HepG2 (cell line): ENCODE data around the gene DCAF16. TPM values are rescaled to one million over a fixed set of nuclear protein-coding genes. Genes with fewer than 3 reads are reported as not detected.

ENCODE experiments used
- DDIT3 ChIP-seq: sonication (generic); formaldehyde crosslinking; IDR thresholded peaks from 2 replicates; pipeline ENCODE4 v1.4.0; 2020; ENCODE audit warnings: mild to moderate bottlenecking, missing genetic modification reagents
- DNMT3B ChIP-seq: conservative IDR thresholded peaks from 2 replicates; pipeline ENCODE4 v1.6.1; 2016; ENCODE audit warnings: missing biosample characterization, control low read depth
- E2F1 ChIP-seq: sonication (generic); formaldehyde crosslinking; IDR thresholded peaks from 2 replicates; pipeline ENCODE4 v1.5.0; 2020; ENCODE audit warnings: missing genetic modification reagents
- EED ChIP-seq: sonication (generic); formaldehyde crosslinking; IDR thresholded peaks from 2 replicates; pipeline ENCODE4 v1.5.0; 2020; ENCODE audit warnings: mild to moderate bottlenecking, missing genetic modification reagents
- ELF3 ChIP-seq: IDR thresholded peaks from 2 replicates; pipeline ENCODE4 v1.6.1; 2016; ENCODE audit warnings: missing genetic modification reagents, missing compliant biosample characterization
- GLI4 ChIP-seq: sonication (generic); formaldehyde crosslinking; IDR thresholded peaks from 2 replicates; pipeline ENCODE4 v1.5.1; 2020; ENCODE audit warnings: missing genetic modification reagents, mild to moderate bottlenecking, moderate library complexity, borderline replicate concordance
- HOXA3 ChIP-seq: sonication (generic); formaldehyde crosslinking; IDR thresholded peaks from 2 replicates; pipeline ENCODE4 v1.5.0; 2020; ENCODE audit warnings: missing genetic modification reagents
- IKZF5 ChIP-seq: IDR thresholded peaks from 2 replicates; pipeline ENCODE4 v1.6.1; 2018; ENCODE audit warnings: missing genetic modification reagents, mild to moderate bottlenecking, missing compliant biosample characterization
- NFIC ChIP-seq: IDR thresholded peaks from 2 replicates; pipeline ENCODE4 v1.6.1; 2012; ENCODE audit warnings: mild to moderate bottlenecking, low read length, inconsistent platforms
- NR3C1 ChIP-seq: sonication (generic); formaldehyde crosslinking; IDR thresholded peaks from 2 replicates; pipeline ENCODE4 v1.4.0; 2020; ENCODE audit warnings: missing genetic modification reagents
- PAWR ChIP-seq: sonication (generic); formaldehyde crosslinking; IDR thresholded peaks from 2 replicates; pipeline ENCODE4 v1.4.0; 2020; ENCODE audit warnings: missing genetic modification reagents, mild to moderate bottlenecking, borderline replicate concordance
- PPARG ChIP-seq: conservative IDR thresholded peaks from 2 replicates; pipeline ENCODE4 v1.6.1; 2016; ENCODE audit warnings: missing biosample characterization, missing genetic modification reagents
- RAD21 ChIP-seq: fragments of 450-650 bp; formaldehyde crosslinking; IDR thresholded peaks from 2 replicates; pipeline ENCODE4 v1.5.0; 2020; ENCODE audit warnings: mild to moderate bottlenecking
- RBM22 ChIP-seq: fragments of 200-400 bp; formaldehyde crosslinking; optimal IDR thresholded peaks from 2 replicates; pipeline ENCODE3; 2017; ENCODE audit warnings: mild to moderate bottlenecking, low read length, moderate library complexity
- REL ChIP-seq: sonication (generic); formaldehyde crosslinking; conservative IDR thresholded peaks from 2 replicates; pipeline ENCODE4 v1.8.0; 2022; ENCODE audit warnings: mild to moderate bottlenecking, missing genetic modification reagents, moderate library complexity
- SALL1 ChIP-seq: sonication (generic); formaldehyde crosslinking; IDR thresholded peaks from 2 replicates; pipeline ENCODE4 v1.8.0; 2022; ENCODE audit warnings: mild to moderate bottlenecking, missing genetic modification reagents
- SP140L ChIP-seq: sonication (generic); formaldehyde crosslinking; IDR thresholded peaks from 2 replicates; pipeline ENCODE4 v1.4.0; 2020; ENCODE audit warnings: missing genetic modification reagents, borderline replicate concordance
- TCF7L2 ChIP-seq: IDR thresholded peaks from 2 replicates; pipeline ENCODE4 v1.6.1; 2011; ENCODE audit warnings: mild to moderate bottlenecking, low read depth, low read length, moderate library complexity
- ZBTB4 ChIP-seq: sonication (generic); formaldehyde crosslinking; IDR thresholded peaks from 2 replicates; pipeline ENCODE4 v1.4.0; 2020; ENCODE audit warnings: missing genetic modification reagents, mild to moderate bottlenecking, borderline replicate concordance
- ZNF160 ChIP-seq: sonication (generic); formaldehyde crosslinking; IDR thresholded peaks from 2 replicates; pipeline ENCODE4 v1.8.0; 2022; ENCODE audit warnings: mild to moderate bottlenecking, inconsistent platforms, missing genetic modification reagents
- ZNF432 ChIP-seq: sonication (generic); formaldehyde crosslinking; IDR thresholded peaks from 2 replicates; pipeline ENCODE4 v1.5.0; 2020; ENCODE audit warnings: missing genetic modification reagents, mild to moderate bottlenecking, borderline replicate concordance
- ZNF564 ChIP-seq: sonication (generic); formaldehyde crosslinking; IDR thresholded peaks from 2 replicates; pipeline ENCODE4 v1.8.1; 2023; ENCODE audit warnings: mild to moderate bottlenecking, missing genetic modification reagents
- ZNF773 ChIP-seq: sonication (generic); formaldehyde crosslinking; IDR thresholded peaks from 2 replicates; pipeline ENCODE4 v1.4.0; 2020; ENCODE audit warnings: missing genetic modification reagents, borderline replicate concordance
- ZNF782 ChIP-seq: sonication (generic); formaldehyde crosslinking; IDR thresholded peaks from 2 replicates; pipeline ENCODE4 v1.4.0; 2020; ENCODE audit warnings: missing genetic modification reagents, mild to moderate bottlenecking, borderline replicate concordance
- ZNF850 ChIP-seq: sonication (generic); formaldehyde crosslinking; conservative IDR thresholded peaks from 2 replicates; pipeline ENCODE4 v1.9.0; 2021; ENCODE audit warnings: mild to moderate bottlenecking, missing genetic modification reagents
- polyA plus RNA-seq, 8 experiments: library from polyadenylated mRNA; depleted of rRNA in 3 of 8; stranded (reverse) in 7 of 8; unstranded in 1 of 8; fragments of >200 nt; fragmentation: Illumina TruSeq in 4 of 8; extraction: Trizol in 4 of 8; gene quantifications; 2 replicates each; pipeline versions ENCODE4 v1.2.1 to v1.2.3, GENCODE V29; 2011 to 2016; ENCODE audit warnings: low read depth in 4 of 8, missing spikeins in 1 of 8, mixed read lengths in 1 of 8; ENCODE audit not compliant: insufficient read depth in 1 of 8
- total RNA-seq, 5 experiments: library from RNA; depleted of rRNA; stranded (reverse); fragments of >200 nt; fragmentation: Illumina TruSeq; extraction: Trizol; gene quantifications; 2 replicates each; pipeline ENCODE4 v1.2.3, GENCODE V29; 2016; ENCODE audit warnings: low read depth in 1 of 5

Gene DCAF16
- total and polyA plus RNA-seq, 2 of the 13 experiments (the other 11 are each of a cell fraction or from before 2014, with no cell fraction given): 37.5 to 41.9 TPM

GRCh38 chr4:17810260-17811077 lies at the start of gene DCAF16, which contains the start of gene NCAPG (continued):
- peak; percentile 100 for TF ChIP-seq E2F1 (CRISPR knock-in tag)
- no peak for TF ChIP-seq ZNF160 (CRISPR knock-in tag)
- TF ChIP-seq PPARG: peak; percentile 37; the same call in 1 of the 2 replicates
- peak; percentile 52 for TF ChIP-seq RAD21
- no peak; the same call in 1 of the 2 replicates for TF ChIP-seq SP140L
- peak; percentile 85 for TF ChIP-seq IKZF5 (CRISPR knock-in tag)
- peak; percentile 77; the same call in 1 of the 2 replicates for TF ChIP-seq ZNF782 (CRISPR knock-in tag)
- TF ChIP-seq ZNF773 (CRISPR knock-in tag): no peak
- no peak for TF ChIP-seq NR3C1
- peak; percentile 86 for TF ChIP-seq SALL1 (CRISPR knock-in tag)
- TF ChIP-seq DDIT3 (CRISPR knock-in tag): no peak
- peak; percentile 63; the same call in 1 of the 2 replicates for TF ChIP-seq GLI4 (CRISPR knock-in tag)
- TF ChIP-seq ZNF850 (CRISPR knock-in tag): no peak
- peak; percentile 71; the same call in 1 of the 2 replicates for TF ChIP-seq ELF3 (CRISPR knock-in tag)
- no peak for TF ChIP-seq TCF7L2
- TF ChIP-seq EED (CRISPR knock-in tag): peak; percentile 92; the same call in 1 of the 2 replicates
- TF ChIP-seq NFIC: no peak
- TF ChIP-seq HOXA3 (CRISPR knock-in tag): peak; percentile 87; the same call in 1 of the 2 replicates
- TF ChIP-seq REL (CRISPR knock-in tag): peak; percentile 97
- TF ChIP-seq PAWR (CRISPR knock-in tag): no peak
- TF ChIP-seq RBM22: no peak
- TF ChIP-seq ZNF432: no peak
- 0 out of 2 replicates have a peak, but pooled peaks have one; percentile 63 for TF ChIP-seq ZNF564 (CRISPR knock-in tag)
- TF ChIP-seq DNMT3B: 0 out of 2 replicates have a peak, but pooled peaks have one; percentile 72
- TF ChIP-seq ZBTB4 (CRISPR knock-in tag): no peak; the same call in 1 of the 2 replicates
